Measurements from ENCODE around the gene ZNF618.
"Not testable (repeated sequence)": the region's sequence is repeated elsewhere in the genome, so short reads cannot be mapped to it uniquely, and the experiment has no call there.

Gene ZNF618

GRCh38 chr9:114081441-114082016 lies 205.4 kb downstream of the ZNF618 start:
- DNase-seq (ENCODE audit: low read depth in 2 of 2) = no peak

- DNase-seq (ENCODE audit: low read depth in 2 of 2) = peak; percentile 62 to 63
Observed at GRCh38 chr9:114082017-114082762, 206.1 kb downstream of the ZNF618 start.

GRCh38 chr9:114082763-114083412 lies 206.8 kb downstream of the ZNF618 start:
- DNase-seq (ENCODE audit: low read depth in 2 of 2) = not testable (repeated sequence)

- no peak for DNase-seq (ENCODE audit: low read depth in 2 of 2)
Observed at GRCh38 chr9:114083666-114084065, 207.6 kb downstream of the ZNF618 start.

GRCh38 chr9:114084282-114085073 lies 208.4 kb downstream of the ZNF618 start:
- DNase-seq (ENCODE audit: low read depth in 2 of 2) = no peak

- DNase-seq (ENCODE audit: low read depth in 2 of 2) = no peak
Observed at GRCh38 chr9:114085387-114085789, 209.3 kb downstream of the ZNF618 start.

GRCh38 chr9:114086009-114086408 lies 209.9 kb downstream of the ZNF618 start:
- DNase-seq (ENCODE audit: low read depth in 2 of 2) = no peak

- DNase-seq (ENCODE audit: low read depth in 2 of 2) = no peak
Observed at GRCh38 chr9:114086607-114087006, 210.5 kb downstream of the ZNF618 start.

GRCh38 chr9:114087721-114088120 lies 211.6 kb downstream of the ZNF618 start:
- DNase-seq (ENCODE audit: low read depth in 2 of 2) = no peak

GRCh38 chr9:114088571-114089170 lies 212.6 kb downstream of the ZNF618 start:
- no peak for DNase-seq (ENCODE audit: low read depth in 2 of 2)

- no peak for DNase-seq (ENCODE audit: low read depth in 2 of 2)
Observed at GRCh38 chr9:114089206-114089840, 213.2 kb downstream of the ZNF618 start.

- no peak for DNase-seq (ENCODE audit: low read depth in 2 of 2)
Observed at GRCh38 chr9:114090798-114091197, 214.7 kb downstream of the ZNF618 start.

GRCh38 chr9:114091711-114092110 lies 215.6 kb downstream of the ZNF618 start:
- DNase-seq (ENCODE audit: low read depth in 2 of 2) = no peak

GRCh38 chr9:114092336-114092735 lies 216.2 kb downstream of the ZNF618 start:
- DNase-seq (ENCODE audit: low read depth in 2 of 2) = no peak

GRCh38 chr9:114093031-114093471 lies 216.9 kb downstream of the ZNF618 start:
- DNase-seq (ENCODE audit: low read depth in 2 of 2) = no peak

- DNase-seq (ENCODE audit: low read depth in 2 of 2) = no peak
Observed at GRCh38 chr9:114093761-114094505, 217.8 kb downstream of the ZNF618 start.

- no peak for DNase-seq (ENCODE audit: low read depth in 2 of 2)
Observed at GRCh38 chr9:114094971-114095370, 218.9 kb downstream of the ZNF618 start.

GRCh38 chr9:114096041-114096511 lies 220.0 kb downstream of the ZNF618 start:
- no peak for DNase-seq (ENCODE audit: low read depth in 2 of 2)

- no peak for DNase-seq (ENCODE audit: low read depth in 2 of 2)
Observed at GRCh38 chr9:114096866-114097612, 220.9 kb downstream of the ZNF618 start.

- DNase-seq (ENCODE audit: low read depth in 2 of 2) = no peak
Observed at GRCh38 chr9:114097613-114098020, 221.5 kb downstream of the ZNF618 start.
